Activated naive CD8-positive, alpha-beta T cell treated with anti-CD3 and anti-CD28 coated beads, Interleukin-2, amount 50 U/mL, for 16 hours (primary cell): ENCODE data around the gene SH2D3A.
"Not testable (repeated sequence)": the region's sequence is repeated elsewhere in the genome, so short reads cannot be mapped to it uniquely, and the experiment has no call there.

Experiments used
- DNase-seq: peaks from one replicate; pipeline ENCODE4 v3.0.0-alpha.2; 2020; ENCODE audit warnings: low read depth, low spot score

The SH2D3A gene

GRCh38 chr19:6767357-6768235 lies at the start of gene SH2D3A:
Gene SH2D3A, minus strand, starts transcription at chr19:6767435. Its CDS starts 3,687 bp downstream, at chr19:6763748.
- peak; percentile 88 for DNase-seq

DNA sequence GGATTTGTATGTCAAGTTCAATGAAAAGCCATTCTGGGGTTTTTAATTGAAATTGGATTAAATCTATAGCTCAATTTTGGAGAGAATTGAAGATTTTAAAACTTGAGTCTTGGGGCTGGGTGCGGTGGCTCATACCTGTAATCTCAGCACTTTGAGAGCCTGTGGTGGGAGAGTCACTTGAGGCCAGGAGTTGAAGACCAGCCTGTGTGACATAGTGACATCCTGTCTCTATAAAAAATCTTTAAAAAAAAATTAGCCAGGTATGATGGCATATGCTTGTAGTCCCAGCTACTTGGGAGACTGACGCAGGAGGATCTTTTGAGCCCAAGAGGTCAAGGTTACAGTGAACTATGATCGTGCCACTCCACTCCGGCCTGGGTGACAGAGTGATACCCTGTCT lies 46.4 kb upstream of the SH2D3A start:
- DNase-seq = no peak

DNA sequence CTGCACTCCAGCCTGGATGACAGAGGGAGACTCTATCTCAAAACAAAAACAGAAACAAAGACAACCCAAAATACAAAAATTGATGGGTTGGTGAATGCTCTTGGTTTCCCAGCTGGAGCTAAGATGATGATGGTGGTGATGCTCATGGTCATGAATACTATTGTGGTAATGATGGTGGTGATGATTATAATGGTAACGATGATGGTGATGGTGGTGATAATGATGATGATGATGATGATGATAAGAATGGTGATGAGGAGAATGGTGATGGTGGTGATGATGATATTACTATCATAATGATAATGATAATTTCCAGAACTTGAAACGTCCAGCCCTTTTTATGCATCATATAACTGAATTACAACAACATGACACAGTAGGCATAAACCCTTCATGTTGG lies 45.4 kb upstream of the SH2D3A start:
- DNase-seq = no peak

DNA sequence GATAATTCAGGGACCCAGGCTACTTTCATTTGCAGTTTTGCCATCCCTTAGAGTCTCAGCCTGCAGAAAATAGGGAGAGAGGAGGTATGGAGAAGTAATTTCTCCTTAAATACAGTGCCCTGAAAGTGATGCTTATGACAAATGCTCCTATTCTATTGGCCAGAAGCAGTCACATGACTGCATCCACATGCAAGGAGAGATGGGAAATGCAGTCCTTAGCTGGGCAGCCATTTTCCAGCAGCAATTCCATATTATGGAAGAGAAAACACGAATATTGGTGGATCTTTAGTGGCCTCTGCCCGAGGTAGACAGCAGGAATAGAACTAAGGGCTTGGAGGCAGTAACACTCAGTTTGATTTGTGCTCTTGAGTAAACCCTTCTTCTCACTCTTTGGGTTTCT lies 44.7 kb upstream of the SH2D3A start:
- no peak for DNase-seq

GRCh38 chr19:6811378-6811777 lies 44.1 kb upstream of the SH2D3A start:
- no peak for DNase-seq

GRCh38 chr19:6809262-6809661 lies 42.0 kb upstream of the SH2D3A start:
- no peak for DNase-seq

GRCh38 chr19:6808494-6808893 lies 41.3 kb upstream of the SH2D3A start:
- DNase-seq = no peak

GRCh38 chr19:6807291-6807690 lies 40.1 kb upstream of the SH2D3A start:
- no peak for DNase-seq

DNA sequence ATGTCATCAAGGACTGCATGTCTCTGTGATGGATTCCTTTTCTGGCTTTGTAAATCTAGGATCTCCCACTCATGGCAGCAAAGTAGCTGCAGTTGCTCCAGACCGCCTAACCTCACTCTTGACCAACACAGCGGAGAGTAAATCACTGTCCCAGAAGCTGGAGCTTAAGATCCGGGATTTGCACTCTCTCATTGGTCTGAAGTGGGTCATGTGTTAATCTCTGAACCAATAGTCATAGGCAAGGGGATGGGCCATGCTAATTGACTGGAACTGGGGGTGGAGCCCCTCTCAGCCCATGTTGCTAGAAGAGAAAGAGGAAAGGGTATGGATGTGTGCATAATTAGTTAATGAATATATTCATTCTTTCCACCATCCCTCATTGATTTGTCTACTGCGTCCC lies 39.3 kb upstream of the SH2D3A start:
- no peak for DNase-seq

DNA sequence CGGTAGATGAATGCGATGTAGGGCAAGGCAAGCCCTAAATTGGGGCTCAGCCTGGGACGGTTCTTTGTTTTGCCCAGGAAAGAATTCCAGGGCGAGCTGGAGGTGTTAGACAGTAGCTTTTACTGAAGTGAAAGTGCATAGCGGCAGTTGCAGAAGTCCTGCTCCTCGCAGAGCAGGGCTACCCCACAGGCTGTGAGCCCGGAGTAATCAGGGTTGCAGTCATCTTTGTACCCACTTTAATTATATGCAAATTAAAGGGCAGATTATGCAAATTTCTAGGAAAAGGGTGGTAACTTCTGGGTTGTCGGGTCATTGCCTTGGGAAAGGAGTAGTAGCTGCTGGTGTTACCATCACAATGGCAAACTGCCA lies 35.8 kb upstream of the SH2D3A start:
- no peak for DNase-seq

- peak; percentile 36 for DNase-seq
Measured at GRCh38 chr19:6802336-6803035, 35.3 kb upstream of the SH2D3A start.

DNA sequence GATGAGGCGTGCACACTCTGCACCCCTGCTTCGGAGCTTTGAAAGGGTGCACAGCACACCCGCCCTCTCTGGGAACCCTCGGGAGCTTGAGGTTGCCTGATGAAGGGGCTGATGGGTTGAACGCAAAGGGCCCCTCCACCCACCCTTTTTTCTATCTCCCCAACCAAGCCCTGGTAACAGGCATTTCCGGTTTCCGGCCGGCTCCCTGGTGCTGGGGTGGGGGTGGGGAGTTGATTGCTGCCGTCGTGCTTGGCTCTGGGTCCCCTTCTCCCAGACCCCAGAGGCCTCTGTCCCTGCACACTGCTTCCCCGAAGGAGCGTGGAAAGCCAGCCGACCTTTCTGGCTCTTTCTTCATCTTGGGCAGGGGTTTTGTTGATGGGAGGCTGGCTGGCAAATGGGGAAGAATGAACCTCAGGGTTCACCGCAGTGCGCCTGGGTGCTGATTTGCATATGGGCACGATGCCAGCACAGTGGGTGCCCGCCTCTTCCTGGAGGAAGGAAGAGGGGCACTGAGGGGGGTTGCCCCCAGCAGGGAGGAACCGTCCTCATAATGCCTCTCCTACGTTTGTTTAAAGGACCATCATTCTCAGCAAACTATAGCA lies 34.4 kb upstream of the SH2D3A start:
- peak; percentile 64 for DNase-seq

- DNase-seq = no peak
Measured at GRCh38 chr19:6800991-6801484, 33.8 kb upstream of the SH2D3A start.

DNA sequence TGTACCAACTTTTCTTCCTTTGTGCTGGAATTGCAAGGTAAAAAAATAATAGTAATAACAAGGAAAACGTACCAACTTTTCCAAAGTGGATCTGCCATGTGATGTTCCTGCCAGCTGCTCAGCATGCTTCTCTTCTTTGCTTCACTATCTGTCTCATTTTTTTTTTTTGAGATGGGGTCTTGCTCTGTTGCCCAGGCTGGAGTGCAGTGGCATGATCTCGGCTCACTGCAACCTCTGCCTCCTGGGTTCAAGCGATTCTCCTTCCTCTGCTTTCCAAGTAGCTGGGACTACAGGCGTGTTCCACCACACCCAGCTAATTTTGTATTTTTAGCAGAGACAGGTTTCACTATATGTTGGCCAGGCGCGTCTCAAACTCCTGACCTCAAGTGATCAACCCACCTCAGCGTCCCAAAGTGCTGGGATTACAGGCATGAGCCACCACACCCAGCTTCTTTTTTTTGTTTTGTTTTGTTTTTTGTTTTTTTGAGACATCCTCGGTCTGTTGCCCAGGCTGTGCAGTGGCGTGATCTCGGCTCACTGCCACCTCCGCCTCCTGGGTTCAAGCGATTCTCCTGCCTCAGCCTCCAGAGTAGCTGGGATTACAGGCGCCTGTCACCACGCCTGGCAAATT lies 33.0 kb upstream of the SH2D3A start:
- not testable (repeated sequence) for DNase-seq

- no peak for DNase-seq
Measured at GRCh38 chr19:6797646-6798045, 30.4 kb upstream of the SH2D3A start.

GRCh38 chr19:6796278-6796677 lies 29.0 kb upstream of the SH2D3A start:
- no peak for DNase-seq

DNA sequence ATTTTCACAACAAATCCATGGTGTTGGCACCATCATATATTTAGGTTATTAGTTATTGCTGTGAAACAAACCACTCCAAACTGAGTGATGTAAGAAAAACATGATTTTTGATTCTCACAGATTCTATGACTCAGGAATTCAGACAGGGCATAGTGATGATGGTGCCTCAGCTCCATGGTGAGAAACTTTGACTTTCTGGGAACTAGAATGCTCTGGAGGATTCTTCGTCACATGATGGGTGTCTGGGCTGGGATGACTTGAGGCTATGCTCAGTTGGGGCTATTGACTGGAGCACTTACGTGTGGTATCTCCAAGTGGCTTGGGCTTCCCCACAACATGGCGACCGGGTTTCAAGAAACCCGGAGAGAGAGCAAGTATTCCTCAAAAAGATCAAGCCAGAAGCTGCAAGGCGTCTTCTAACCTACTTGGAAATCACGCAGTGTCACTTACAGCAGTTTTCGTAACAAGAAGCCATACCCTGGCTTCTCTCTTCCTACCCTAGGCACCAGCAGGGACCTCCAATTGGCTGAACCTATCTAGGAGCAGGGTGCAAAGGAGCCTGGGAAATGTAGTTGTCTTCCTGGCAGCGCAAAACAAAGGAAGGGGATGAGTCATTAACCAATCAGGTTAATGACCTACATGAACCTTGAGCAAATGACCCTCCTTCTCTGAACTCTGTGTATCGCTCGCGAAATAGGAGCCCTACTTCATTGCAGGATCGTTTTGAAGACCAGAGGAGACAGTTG lies 27.6 kb upstream of the SH2D3A start:
- DNase-seq = no peak

- no peak for DNase-seq
Measured at GRCh38 chr19:6793973-6794372, 26.7 kb upstream of the SH2D3A start.

- no peak for DNase-seq
Measured at GRCh38 chr19:6793411-6793810, 26.2 kb upstream of the SH2D3A start.

- no peak for DNase-seq
Measured at GRCh38 chr19:6791237-6791636, 24.0 kb upstream of the SH2D3A start.
